HepG2 (cell line): ENCODE results near the gene RBCK1. TPM values are rescaled to one million over a fixed set of nuclear protein-coding genes. Genes with fewer than 3 reads are reported as not detected.

Experiments
- CHCHD3 ChIP-seq: sonication (generic); formaldehyde crosslinking; IDR thresholded peaks from 2 replicates; pipeline ENCODE4 v1.8.0; 2022; ENCODE audit warnings: mild to moderate bottlenecking, missing genetic modification reagents, moderate library complexity
- KAT8 ChIP-seq: IDR thresholded peaks from 2 replicates; pipeline ENCODE4 v1.6.1; 2016; ENCODE audit warnings: missing genetic modification reagents, missing compliant biosample characterization
- MED8 ChIP-seq: sonication (generic); formaldehyde crosslinking; IDR thresholded peaks from 2 replicates; pipeline ENCODE4 v1.8.1; 2023; ENCODE audit warnings: mild to moderate bottlenecking, missing genetic modification reagents; ENCODE audit not compliant: insufficient replicate concordance
- POGZ ChIP-seq: sonication (generic); formaldehyde crosslinking; IDR thresholded peaks from 2 replicates; pipeline ENCODE4 v1.4.0; 2020; ENCODE audit warnings: mild to moderate bottlenecking, missing genetic modification reagents
- RFX1 ChIP-seq: fragments of 450-650 bp; IDR thresholded peaks from 2 replicates; pipeline ENCODE4 v1.6.1; 2017
- SP2 ChIP-seq: sonication (generic); formaldehyde crosslinking; IDR thresholded peaks from 2 replicates; pipeline ENCODE4 v1.5.1; 2020; ENCODE audit warnings: mild to moderate bottlenecking, missing genetic modification reagents
- WIZ ChIP-seq: sonication (generic); formaldehyde crosslinking; IDR thresholded peaks from 2 replicates; pipeline ENCODE4 v1.5.1; 2020; ENCODE audit warnings: mild to moderate bottlenecking, missing genetic modification reagents
- ZFP37 ChIP-seq: sonication (generic); formaldehyde crosslinking; IDR thresholded peaks from 2 replicates; pipeline ENCODE4 v1.4.0; 2020; ENCODE audit warnings: missing genetic modification reagents, borderline replicate concordance
- polyA plus RNA-seq, 8 experiments: library from polyadenylated mRNA; depleted of rRNA in 3 of 8; stranded (reverse) in 7 of 8; unstranded in 1 of 8; fragments of >200 nt; fragmentation: Illumina TruSeq in 4 of 8; extraction: Trizol in 4 of 8; gene quantifications; 2 replicates each; pipeline versions ENCODE4 v1.2.1 to v1.2.3, GENCODE V29; 2011 to 2016; ENCODE audit warnings: low read depth in 4 of 8, missing spikeins in 1 of 8, mixed read lengths in 1 of 8; ENCODE audit not compliant: insufficient read depth in 1 of 8
- total RNA-seq, 5 experiments: library from RNA; depleted of rRNA; stranded (reverse); fragments of >200 nt; fragmentation: Illumina TruSeq; extraction: Trizol; gene quantifications; 2 replicates each; pipeline ENCODE4 v1.2.3, GENCODE V29; 2016; ENCODE audit warnings: low read depth in 1 of 5
- TF ChIP-seq, protein P1 (sequence below): sonication (generic); formaldehyde crosslinking; IDR thresholded peaks from 2 replicates; pipeline ENCODE4 v1.5.0; 2020; ENCODE audit warnings: mild to moderate bottlenecking, missing genetic modification reagents, borderline replicate concordance
- TF ChIP-seq, protein P2 (sequence below): sonication (generic); formaldehyde crosslinking; IDR thresholded peaks from 2 replicates; pipeline ENCODE4 v1.9.0; 2022; ENCODE audit warnings: missing genetic modification reagents, mild to moderate bottlenecking, borderline replicate concordance
- TF ChIP-seq, protein P3 (sequence below): sonication (generic); formaldehyde crosslinking; IDR thresholded peaks from 2 replicates; pipeline ENCODE4 v1.4.0; 2020; ENCODE audit warnings: mild to moderate bottlenecking, missing genetic modification reagents
- TF ChIP-seq, protein P4 (sequence below): sonication (generic); formaldehyde crosslinking; IDR thresholded peaks from 2 replicates; pipeline ENCODE4 v1.5.0; 2020; ENCODE audit warnings: mild to moderate bottlenecking, missing genetic modification reagents
- TF ChIP-seq, protein P5 (sequence below): sonication (generic); formaldehyde crosslinking; IDR thresholded peaks from 2 replicates; pipeline ENCODE4 v1.4.0; 2020; ENCODE audit warnings: missing genetic modification reagents

RBCK1 gene
- total and polyA plus RNA-seq, 2 of the 13 experiments (the other 11 are each of a cell fraction or from before 2014, with no cell fraction given) = 149 to 215 TPM

DNA sequence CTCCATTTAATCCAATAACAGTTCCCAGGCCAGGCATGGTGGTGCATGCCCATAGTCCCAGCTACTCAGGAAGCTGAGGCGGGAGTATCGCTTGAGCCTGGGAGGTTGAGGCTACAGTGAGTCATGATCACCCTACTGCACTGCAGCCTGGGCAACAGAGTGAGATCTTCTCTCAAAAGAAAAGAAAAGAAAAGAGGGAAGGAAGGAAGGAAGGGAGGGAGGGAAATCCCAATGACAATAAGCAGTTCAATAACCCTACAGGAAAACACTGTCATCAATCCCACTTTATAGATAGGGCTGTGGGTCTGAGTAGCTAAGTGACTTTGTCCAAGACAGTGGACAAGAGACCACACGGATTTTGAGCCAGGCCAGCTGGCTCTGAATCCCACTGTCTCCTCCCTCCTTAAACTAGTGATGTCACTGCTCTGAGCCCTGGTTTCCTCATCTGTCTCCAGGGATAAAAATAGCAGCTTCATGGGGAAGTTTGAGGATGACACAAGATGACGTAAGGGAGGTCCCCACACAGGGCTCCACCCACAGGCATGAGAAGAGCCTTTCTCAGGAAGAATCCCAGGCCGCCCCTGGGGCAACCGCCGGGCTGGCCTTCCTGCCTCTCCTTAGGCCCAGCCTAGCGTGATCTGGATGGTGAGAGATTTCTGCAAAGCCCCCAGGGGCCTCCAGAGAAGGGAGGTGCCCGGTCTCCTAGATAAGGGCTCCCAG lies 34.8 kb upstream of the RBCK1 start (continued):
- TF ChIP-seq, protein P1, sequence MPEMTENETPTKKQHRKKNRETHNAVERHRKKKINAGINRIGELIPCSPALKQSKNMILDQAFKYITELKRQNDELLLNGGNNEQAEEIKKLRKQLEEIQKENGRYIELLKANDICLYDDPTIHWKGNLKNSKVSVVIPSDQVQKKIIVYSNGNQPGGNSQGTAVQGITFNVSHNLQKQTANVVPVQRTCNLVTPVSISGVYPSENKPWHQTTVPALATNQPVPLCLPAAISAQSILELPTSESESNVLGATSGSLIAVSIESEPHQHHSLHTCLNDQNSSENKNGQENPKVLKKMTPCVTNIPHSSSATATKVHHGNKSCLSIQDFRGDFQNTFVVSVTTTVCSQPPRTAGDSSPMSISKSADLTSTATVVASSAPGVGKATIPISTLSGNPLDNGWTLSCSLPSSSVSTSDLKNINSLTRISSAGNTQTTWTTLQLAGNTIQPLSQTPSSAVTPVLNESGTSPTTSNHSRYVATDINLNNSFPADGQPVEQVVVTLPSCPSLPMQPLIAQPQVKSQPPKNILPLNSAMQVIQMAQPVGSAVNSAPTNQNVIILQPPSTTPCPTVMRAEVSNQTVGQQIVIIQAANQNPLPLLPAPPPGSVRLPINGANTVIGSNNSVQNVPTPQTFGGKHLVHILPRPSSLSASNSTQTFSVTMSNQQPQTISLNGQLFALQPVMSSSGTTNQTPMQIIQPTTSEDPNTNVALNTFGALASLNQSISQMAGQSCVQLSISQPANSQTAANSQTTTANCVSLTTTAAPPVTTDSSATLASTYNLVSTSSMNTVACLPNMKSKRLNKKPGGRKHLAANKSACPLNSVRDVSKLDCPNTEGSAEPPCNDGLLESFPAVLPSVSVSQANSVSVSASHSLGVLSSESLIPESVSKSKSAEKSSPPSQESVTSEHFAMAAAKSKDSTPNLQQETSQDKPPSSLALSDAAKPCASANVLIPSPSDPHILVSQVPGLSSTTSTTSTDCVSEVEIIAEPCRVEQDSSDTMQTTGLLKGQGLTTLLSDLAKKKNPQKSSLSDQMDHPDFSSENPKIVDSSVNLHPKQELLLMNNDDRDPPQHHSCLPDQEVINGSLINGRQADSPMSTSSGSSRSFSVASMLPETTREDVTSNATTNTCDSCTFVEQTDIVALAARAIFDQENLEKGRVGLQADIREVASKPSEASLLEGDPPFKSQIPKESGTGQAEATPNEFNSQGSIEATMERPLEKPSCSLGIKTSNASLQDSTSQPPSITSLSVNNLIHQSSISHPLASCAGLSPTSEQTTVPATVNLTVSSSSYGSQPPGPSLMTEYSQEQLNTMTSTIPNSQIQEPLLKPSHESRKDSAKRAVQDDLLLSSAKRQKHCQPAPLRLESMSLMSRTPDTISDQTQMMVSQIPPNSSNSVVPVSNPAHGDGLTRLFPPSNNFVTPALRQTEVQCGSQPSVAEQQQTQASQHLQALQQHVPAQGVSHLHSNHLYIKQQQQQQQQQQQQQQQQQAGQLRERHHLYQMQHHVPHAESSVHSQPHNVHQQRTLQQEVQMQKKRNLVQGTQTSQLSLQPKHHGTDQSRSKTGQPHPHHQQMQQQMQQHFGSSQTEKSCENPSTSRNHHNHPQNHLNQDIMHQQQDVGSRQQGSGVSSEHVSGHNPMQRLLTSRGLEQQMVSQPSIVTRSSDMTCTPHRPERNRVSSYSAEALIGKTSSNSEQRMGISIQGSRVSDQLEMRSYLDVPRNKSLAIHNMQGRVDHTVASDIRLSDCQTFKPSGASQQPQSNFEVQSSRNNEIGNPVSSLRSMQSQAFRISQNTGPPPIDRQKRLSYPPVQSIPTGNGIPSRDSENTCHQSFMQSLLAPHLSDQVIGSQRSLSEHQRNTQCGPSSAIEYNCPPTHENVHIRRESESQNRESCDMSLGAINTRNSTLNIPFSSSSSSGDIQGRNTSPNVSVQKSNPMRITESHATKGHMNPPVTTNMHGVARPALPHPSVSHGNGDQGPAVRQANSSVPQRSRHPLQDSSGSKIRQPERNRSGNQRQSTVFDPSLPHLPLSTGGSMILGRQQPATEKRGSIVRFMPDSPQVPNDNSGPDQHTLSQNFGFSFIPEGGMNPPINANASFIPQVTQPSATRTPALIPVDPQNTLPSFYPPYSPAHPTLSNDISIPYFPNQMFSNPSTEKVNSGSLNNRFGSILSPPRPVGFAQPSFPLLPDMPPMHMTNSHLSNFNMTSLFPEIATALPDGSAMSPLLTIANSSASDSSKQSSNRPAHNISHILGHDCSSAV (CRISPR knock-in tag) = no peak
- TF ChIP-seq KAT8 (CRISPR knock-in tag) (0 out of 2 replicates have a peak, but pooled peaks have one; percentile 21), CHCHD3 (CRISPR knock-in tag) (no peak), ZFP37 (CRISPR knock-in tag) (no peak), RFX1 (no peak), WIZ (no peak), MED8 (CRISPR knock-in tag) (no peak), POGZ (CRISPR knock-in tag) (peak; percentile 26; the same call in 1 of the 2 replicates), SP2 (CRISPR knock-in tag) (no peak)
- TF ChIP-seq, protein P2, sequence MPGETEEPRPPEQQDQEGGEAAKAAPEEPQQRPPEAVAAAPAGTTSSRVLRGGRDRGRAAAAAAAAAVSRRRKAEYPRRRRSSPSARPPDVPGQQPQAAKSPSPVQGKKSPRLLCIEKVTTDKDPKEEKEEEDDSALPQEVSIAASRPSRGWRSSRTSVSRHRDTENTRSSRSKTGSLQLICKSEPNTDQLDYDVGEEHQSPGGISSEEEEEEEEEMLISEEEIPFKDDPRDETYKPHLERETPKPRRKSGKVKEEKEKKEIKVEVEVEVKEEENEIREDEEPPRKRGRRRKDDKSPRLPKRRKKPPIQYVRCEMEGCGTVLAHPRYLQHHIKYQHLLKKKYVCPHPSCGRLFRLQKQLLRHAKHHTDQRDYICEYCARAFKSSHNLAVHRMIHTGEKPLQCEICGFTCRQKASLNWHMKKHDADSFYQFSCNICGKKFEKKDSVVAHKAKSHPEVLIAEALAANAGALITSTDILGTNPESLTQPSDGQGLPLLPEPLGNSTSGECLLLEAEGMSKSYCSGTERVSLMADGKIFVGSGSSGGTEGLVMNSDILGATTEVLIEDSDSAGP (CRISPR knock-in tag) = peak; percentile 27; the same call in 1 of the 2 replicates
- TF ChIP-seq, protein P3, sequence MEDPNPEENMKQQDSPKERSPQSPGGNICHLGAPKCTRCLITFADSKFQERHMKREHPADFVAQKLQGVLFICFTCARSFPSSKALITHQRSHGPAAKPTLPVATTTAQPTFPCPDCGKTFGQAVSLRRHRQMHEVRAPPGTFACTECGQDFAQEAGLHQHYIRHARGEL (CRISPR knock-in tag) = no peak
- TF ChIP-seq, protein P4, sequence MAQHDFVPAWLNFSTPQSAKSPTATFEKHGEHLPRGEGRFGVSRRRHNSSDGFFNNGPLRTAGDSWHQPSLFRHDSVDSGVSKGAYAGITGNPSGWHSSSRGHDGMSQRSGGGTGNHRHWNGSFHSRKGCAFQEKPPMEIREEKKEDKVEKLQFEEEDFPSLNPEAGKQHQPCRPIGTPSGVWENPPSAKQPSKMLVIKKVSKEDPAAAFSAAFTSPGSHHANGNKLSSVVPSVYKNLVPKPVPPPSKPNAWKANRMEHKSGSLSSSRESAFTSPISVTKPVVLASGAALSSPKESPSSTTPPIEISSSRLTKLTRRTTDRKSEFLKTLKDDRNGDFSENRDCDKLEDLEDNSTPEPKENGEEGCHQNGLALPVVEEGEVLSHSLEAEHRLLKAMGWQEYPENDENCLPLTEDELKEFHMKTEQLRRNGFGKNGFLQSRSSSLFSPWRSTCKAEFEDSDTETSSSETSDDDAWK = no peak
- TF ChIP-seq, protein P5, sequence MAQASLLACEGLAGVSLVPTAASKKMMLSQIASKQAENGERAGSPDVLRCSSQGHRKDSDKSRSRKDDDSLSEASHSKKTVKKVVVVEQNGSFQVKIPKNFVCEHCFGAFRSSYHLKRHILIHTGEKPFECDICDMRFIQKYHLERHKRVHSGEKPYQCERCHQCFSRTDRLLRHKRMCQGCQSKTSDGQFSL (CRISPR knock-in tag) = no peak
